Measurements from ENCODE around the gene LARGE1. TPM values are rescaled to one million over a fixed set of nuclear protein-coding genes. Genes with fewer than 3 reads are reported as not detected.

The LARGE1 gene
- total and polyA plus RNA-seq, 2 of the 4 experiments (the other 2 are of a cell fraction) = 6.2 to 12.4 TPM

DNA sequence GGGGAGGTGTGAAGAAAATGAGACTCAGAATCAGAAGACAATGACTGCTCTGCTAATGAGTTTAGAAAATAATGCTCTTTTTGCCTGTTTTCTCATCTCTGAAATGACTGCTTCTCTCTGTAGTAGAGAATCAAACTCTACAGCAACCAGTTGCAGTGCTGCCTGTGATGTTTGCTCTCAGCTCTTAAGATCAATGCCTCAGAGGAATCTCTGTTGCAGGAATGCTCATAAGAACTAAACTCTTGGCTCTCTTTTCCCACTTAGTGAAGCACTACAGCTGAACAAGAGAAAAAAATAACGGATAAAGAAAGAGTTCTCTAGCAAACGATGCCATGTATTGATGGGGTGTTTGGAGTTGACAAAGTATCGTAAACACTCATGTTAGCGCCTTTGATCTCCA is 658.6 kb downstream of the LARGE1 start:
- H2BK5ac ChIP-seq (ENCODE audit: low read depth, low read length, poor library complexity, severe bottlenecking) = no peak overlapping the region
- BruUV-seq (replicated peaks) = no TSS peak
- DNase-seq = no peak
- no peak overlapping the region for H3K4ac ChIP-seq (ENCODE audit: low read depth, low read length)
- no peak overlapping the region for H4K5ac ChIP-seq (ENCODE audit: low read depth, low read length)
- no peak overlapping the region for H4K91ac ChIP-seq (ENCODE audit: insufficient read depth, low read depth, low read length)
- H3K27ac ChIP-seq (ENCODE audit: insufficient read depth, low read length) = no peak overlapping the region
- no peak overlapping the region for H2AK5ac ChIP-seq (ENCODE audit: low read depth, low read length)
- intact Hi-C loops (cut with micrococcal nuclease) (no loop called here), in situ Hi-C loops (cut with MboI; ENCODE audit: low sequenced_read_pairs) (no loop called here), dilution Hi-C loops (cut with HindIII; ENCODE audit: low sequenced_read_pairs, unreplicated experiment) (no loop called here)
- H3K4me1 ChIP-seq (ENCODE audit: control insufficient read depth, insufficient read depth, low read length) = no peaks in the 10 kb centered on the region
- TF ChIP-seq RAD21 (IDR thresholded peaks at IDR 0.05; ENCODE audit: low read length) (no peak), RFX5 (IDR thresholded peaks at IDR 0.05; ENCODE audit: low read depth, low read length) (no peak), FOS (IDR thresholded peaks at IDR 0.05; ENCODE audit: low read depth, low read length) (no peak), BHLHE40 (IDR thresholded peaks at IDR 0.05; ENCODE audit: low read depth, low read length) (no peak), MAZ (IDR thresholded peaks at IDR 0.05; ENCODE audit: borderline replicate concordance, low read depth, low read length) (no peak), CEBPB (IDR thresholded peaks at IDR 0.05; ENCODE audit: low read depth, low read length) (no peak), NFE2L2 (IDR thresholded peaks at IDR 0.05; ENCODE audit: low read depth, low read length) (no peak), RCOR1 (IDR thresholded peaks at IDR 0.05; ENCODE audit: insufficient replicate concordance, low read length) (no peak), CTCF (conservative IDR thresholded peaks at IDR 0.05; ENCODE audit: low read depth, low read length) (no peak)
- no peaks in the 10 kb centered on the region for H4K20me1 ChIP-seq (ENCODE audit: insufficient read depth, low read length)
- H3K4me3 ChIP-seq (ENCODE audit: insufficient read depth, low read depth, low read length) = no peak overlapping the region
- no peak overlapping the region for H3K18ac ChIP-seq (ENCODE audit: low read depth, low read length)
- H3K27me3 ChIP-seq (ENCODE audit: control insufficient read depth, insufficient read depth, low read length) = no peaks in the 10 kb centered on the region; the same call in 1 of the 2 replicates
- H3K9ac ChIP-seq (ENCODE audit: low read depth, low read length) = no peak overlapping the region
- ChIA-PET POLR2A (ENCODE audit: unreplicated experiment) (no interaction called here), CTCF (no interaction called here)
- no peak overlapping the region for H2BK15ac ChIP-seq (ENCODE audit: low read depth, low read length)
- no peaks in the 10 kb centered on the region for H3K9me3 ChIP-seq (ENCODE audit: control insufficient read depth, insufficient read depth, low read length)
- H3K23ac ChIP-seq (ENCODE audit: low read depth, low read length) = no peak overlapping the region
- no peak overlapping the region for H3K4me2 ChIP-seq (ENCODE audit: low read depth, low read length)
- 56% methylated on average over 3 of the region's 4 CpGs; no CpG with 5 or more reads in 1 of the 2 experiments for WGBS, 2 experiments (ENCODE audit: extremely low coverage in 2 of 2, insufficient read length in 1 of 2)
- no peak for ATAC-seq (ENCODE audit: low read depth)
- no peaks in the 10 kb centered on the region; the same call in 1 of the 2 replicates for H3K9me1 ChIP-seq (ENCODE audit: insufficient read depth, low read length)
- no peaks in the 10 kb centered on the region for H3K79me1 ChIP-seq (ENCODE audit: low read depth in 1 of 2, low read length in 2 of 2)
- H3K14ac ChIP-seq (replicated peaks; ENCODE audit: low read depth, low read length) = no peak overlapping the region
- no peak overlapping the region for H2BK120ac ChIP-seq (ENCODE audit: low read depth, low read length)
- no peak overlapping the region for H3K56ac ChIP-seq (ENCODE audit: extremely low read depth, insufficient read depth, low read length)
- no peak overlapping the region for H2AFZ ChIP-seq (replicated peaks; ENCODE audit: low read length, poor library complexity)
- H2AK9ac ChIP-seq (replicated peaks; ENCODE audit: low read depth, low read length, poor library complexity) = no peak overlapping the region
- no peaks in the 10 kb centered on the region for H3K36me3 ChIP-seq (ENCODE audit: control insufficient read depth, insufficient read depth, low read length)
- H4K8ac ChIP-seq (ENCODE audit: low read depth in 2 of 2, low read length in 2 of 2) = no peak overlapping the region
- no peak overlapping the region for H2BK20ac ChIP-seq (ENCODE audit: low read depth, low read length)

Measured in IMR-90 (cell line).